Left forelimb (tissue), 1 donor: ENCODE data around the gene DOCK2.
"Not testable (repeated sequence)": the region's sequence is repeated elsewhere in the genome, so short reads cannot be mapped to it uniquely, and the experiment has no call there.

Experiments
- DNase-seq: peaks from one replicate; pipeline ENCODE4 v3.0.0-alpha.2; 2018; ENCODE audit warnings: low spot score

The DOCK2 gene

DNA sequence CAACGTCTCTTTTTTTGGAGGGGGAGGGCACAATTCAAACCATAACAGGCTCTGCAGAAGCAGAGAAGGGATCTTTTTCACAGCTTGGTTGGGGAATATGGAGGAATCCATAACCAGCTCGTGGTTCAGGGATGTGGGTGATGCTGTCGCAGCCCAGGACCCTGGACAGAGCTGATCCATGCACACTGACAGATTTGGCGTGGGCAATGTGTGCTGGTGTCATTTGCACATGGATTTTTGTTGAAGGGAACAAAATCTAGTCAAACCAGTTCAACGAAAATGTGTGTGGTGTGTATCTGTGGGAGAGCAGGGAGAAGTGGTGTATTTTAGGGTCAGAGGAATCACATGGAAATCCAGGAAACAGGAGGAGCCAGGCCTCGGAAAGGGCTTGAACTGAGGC is 4.2 kb downstream of the DOCK2 start:
- no peak for DNase-seq

DNA sequence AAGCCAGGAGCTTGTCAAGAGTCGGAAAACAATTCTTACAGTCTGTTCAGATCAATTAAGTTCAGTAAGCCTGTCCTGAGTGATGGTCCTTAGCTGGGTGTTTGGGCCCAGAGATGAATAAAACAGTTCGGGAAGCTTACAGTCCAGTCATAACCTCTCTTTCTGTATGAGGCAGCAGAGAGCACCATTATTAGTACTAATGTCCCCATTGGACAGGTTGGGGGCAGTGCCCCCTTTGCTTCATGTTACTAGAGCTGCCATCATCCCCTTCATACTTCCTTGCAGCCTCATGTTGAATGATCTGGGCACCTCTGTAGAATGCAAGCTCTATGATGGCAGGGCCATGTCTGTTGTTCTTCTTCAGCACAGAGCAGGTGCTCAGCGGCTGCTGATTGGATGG is 9.8 kb downstream of the DOCK2 start:
- no peak for DNase-seq

DNA sequence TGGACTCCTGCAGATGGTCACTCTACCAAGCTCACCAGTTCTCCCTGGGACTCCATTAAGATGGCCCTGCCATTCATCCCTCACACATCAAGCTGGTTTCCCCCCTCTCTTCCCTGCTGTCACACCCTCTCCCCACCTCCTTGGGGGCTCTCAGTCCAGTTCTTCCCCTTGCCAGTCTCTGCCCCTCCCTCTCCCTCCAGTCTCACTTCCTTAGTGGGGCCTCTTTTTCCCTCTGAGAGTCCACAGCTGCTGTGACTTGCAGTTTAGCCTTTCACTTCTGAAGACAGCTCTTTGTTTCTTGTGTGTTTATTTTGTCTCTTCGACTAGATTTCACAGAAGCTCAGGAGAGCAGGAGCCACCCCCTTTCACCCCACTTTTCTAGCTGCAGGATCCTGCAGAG is 10.5 kb downstream of the DOCK2 start:
- no peak for DNase-seq

DNA sequence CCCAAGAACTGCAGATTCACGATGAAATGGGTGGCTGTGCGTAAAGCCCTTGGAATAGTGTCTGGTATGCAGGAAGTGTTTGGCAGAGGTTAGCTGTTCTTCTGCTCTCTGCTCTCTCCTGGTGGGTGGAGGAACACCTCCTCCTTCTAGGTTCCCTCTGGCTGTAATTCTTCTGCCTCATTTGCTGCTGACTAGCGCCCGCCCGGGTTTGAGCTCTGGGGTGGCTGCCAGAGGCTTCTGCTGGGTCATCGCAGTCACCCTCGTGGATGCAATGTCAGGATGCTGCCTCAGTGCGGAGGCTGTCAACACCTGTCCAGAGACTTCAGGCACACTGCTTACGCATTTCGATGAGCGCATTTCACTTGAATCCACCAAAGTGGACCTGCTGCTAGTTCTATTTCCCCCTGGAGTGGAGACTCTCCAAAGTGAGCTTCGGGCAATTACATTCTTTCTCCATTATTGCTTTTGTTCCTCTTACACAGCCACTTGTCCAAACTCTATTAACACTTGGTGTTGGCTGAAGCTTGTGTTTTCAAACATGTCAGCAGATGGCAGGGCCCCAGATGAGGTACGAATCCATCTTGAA is 11.7 kb downstream of the DOCK2 start:
- no peak for DNase-seq

DNA sequence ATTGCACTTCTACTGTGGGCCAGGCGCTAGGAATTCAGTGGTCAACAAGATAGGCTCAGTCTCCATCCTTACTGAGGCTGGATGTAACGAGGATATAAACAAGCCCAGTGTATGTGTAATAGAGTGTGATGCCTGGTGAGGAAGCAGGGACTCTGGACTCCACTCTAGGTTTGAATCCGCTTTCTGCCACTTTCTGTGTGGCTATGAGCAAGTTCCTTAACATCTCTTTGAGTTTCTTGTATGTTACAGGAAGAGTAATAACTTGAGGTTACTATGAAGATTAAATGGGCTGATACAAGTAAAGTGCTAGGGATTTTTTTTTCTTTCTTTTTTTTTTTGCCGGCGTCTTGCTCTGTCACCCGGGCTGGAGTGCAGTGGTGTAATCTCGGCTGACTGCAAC is 12.4 kb downstream of the DOCK2 start:
- DNase-seq, result no peak

DNA sequence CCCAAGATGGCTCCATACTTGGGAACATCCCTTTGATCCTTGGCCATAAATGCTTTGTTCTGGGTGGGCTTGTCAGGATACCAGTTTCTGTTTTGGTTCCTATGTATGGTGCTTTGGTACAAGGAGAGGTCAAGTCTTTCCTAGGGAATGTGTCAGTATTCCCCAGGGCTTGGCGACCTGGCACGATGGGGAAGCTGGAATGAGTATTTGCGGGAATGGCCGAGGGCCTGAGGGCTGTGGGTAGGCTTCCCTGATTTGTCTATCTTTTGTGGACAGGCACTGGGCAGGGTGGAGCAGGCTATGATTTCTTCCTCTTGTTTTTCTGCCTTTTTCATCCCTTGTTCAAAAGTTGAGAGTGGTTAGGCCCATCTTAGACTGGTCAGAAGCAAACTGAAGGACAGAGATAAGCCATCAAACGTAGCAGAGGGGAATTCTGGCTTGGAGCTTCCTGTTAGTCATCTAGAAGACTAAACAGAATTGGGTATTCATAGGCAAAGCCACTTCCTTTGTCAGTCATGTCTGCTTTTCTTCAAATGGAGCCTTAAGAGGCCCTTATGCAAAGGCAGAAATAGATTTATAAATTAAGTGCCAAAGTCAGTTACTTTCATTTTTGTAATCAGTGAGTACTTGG is 13.7 kb downstream of the DOCK2 start:
- no peak for DNase-seq

DNA sequence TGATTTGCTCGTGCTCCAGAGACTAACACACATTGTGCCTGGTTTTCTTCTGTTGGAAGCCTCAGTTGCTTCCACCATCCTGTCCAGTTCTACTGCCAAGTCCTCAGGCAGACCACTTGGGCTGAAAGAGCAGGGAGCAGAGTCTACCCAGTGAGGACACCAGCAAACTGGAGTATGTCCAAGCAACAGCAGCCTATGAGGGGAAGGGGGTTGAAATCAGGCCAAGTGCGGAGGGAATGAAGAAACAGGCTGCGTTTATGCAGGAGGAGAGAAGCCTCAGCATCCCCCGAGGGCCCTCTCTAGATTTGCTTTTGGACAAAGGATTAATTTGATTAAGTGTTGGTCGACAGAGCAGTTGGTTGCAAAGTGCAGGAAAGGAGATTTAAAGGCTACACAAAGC is 14.5 kb downstream of the DOCK2 start:
- DNase-seq, result no peak

DNA sequence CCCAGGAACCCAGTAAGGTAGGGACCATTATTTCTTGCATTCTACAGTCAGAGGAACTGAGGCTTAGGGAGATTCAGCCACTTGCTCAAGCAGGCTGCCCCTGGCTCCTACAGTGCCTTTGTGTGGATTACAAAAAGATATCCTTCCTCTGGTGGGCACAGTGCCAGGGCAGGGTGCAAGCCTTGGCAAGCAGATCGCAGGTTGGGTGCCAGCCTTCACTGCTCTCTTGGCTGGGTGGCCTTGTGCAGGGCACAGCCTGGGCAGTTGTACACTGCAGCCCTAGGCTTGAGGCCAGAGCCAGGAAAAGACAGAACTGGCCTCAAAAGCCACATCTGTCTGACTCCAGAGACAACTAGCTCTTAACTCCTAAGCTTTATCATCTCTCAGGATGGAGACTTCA is 15.0 kb downstream of the DOCK2 start:
- DNase-seq, result no peak

DNA sequence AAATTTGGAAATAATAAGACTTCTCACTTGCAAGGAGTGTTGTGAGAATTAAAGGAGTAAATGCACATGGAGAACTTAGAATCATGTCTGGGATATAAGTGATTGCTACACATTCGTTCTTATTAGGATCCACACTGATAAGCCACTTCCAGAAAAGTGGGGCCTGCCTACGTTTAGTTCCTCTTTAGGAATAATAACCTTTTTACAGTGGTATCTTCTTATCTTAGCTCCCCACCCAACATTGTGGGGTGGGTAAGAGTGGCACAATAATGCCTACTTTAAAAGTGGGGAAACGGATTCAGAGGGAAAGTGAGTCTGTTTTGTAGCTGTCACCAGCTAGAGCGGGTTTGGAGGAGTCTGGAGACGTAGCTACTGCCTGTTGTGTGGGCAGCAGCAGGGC is 16.0 kb downstream of the DOCK2 start:
- no peak for DNase-seq

DNA sequence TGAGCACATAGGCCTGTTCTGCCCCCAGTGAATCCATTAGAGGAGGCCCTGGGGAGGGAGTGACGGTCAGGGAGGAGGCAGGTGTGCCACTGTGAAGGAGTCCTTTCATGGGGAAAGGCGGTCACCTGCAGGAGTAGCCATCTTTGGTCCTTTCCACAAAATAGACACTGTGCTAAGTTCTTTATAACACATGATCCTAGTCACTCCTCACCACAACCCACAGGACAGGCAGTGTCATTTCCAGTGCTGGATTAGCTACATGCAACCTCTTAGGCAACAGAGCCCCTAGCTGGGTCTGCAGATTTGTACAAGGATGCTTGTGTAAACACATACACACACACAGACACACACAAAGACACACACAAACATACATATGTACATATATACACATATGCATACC is 18.3 kb downstream of the DOCK2 start:
- DNase-seq, result no peak

DNA sequence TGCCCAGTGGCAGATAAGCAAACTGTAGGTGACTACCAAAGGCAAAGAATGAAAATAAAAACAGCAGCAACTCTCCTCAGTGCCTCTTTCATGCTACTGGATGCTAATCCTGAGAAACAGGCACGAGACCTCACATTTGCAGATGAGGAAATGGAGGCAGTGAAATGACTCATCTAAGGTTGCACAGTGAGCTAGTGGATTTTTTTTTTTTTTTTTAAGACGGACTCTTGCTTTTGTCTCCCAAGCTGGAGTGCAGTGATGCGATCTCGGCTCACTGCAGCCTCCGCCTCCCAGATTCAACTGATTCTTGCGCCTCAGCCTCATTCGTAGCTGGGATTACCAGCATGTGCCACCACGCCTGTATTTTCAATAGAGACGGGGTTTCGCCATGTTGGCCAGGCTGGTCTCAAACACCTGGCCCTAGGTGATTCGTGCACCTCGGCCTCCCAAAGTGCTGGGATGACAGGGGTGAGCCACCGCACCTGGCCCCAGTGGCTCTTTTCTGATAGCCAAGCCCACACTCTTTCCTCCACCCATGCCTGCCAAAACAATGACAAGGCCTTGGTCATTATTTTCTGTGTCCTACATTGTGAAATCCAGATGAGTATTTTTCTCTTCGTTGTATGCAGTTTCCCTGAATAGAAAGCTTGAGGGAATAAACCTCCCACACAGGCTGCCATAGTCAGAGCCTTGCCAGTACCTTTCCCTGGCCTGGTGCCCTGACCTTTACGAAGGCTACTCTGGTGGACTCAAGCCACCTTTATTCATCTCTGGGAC is 19.2 kb downstream of the DOCK2 start:
- DNase-seq, result no peak

DNA sequence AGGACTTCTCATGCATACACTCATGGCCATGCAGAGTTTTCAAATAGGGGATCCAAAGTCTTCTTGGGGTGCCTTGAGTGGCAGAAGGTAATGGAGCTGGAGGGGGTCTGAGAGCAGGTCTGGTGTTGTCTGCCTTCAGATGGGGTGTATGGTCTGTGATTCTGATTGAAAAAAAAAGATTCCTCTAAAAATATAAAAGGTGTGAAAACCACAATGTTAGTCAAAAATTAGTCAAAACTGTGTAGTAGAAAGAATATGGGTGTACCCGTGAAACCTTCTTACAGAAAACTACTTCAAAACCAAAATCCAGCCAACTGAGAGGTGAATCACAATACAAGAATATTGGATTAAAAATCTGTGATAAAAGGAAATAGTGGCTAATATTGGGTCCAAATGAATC is 20.1 kb downstream of the DOCK2 start:
- DNase-seq, result no peak

DNA sequence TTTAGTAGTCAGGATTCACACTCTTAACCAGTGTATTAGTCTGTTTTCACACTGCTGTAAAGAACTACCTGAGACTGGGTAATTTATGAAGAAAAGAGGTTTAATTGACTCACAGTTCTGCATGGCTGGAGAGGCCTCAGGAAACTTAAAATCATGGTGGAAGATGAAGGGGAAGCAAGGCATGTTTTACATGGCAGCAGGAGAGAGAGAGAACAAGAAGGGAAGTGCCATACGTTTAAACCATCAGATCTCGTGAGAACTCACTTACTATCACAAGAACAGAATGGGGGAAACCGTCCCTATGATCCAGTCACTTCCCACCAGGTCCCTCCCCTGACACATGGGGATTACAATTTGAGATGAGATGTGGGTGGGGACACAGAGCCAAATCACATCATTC is 25.4 kb downstream of the DOCK2 start:
- not testable (repeated sequence) for DNase-seq

DNA sequence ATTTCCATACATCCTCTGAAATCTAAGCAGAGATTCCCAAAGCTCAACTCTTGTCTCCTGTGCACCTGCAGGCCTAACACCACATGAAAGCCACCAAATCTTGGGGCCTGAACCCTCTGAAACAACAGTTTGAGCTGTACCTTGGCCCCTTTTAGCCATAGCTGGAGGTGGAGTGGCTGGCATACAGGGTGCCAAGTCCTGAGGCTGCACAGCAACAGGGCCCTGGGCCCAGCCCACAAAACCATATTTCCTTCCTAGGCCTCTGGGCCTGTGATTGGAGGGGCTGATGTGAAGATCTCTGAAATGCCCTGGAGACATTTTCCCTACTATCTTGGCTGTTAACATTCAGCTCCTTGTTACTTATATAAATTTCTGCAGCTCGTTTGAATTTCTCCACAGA is 26.5 kb downstream of the DOCK2 start:
- DNase-seq, result no peak

DNA sequence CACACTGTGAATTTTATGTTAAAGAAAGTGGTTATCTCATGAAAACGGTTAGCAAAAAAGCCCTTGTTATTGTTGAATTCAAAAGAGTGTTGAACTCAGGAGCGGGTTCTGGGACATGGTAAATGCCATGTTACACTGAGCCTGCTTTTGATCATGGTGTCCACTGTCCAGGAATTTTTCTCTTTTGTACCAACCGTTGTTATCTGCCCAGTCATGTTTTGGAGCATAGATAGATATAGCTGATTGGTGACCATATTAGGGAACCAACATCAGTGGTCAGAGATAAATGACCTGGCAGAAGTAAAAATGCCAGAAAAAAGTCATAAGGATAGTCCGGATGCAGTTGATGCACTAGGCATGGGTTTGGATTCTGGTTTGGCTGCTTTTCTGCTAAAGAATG is 29.3 kb downstream of the DOCK2 start:
- no peak for DNase-seq

DNA sequence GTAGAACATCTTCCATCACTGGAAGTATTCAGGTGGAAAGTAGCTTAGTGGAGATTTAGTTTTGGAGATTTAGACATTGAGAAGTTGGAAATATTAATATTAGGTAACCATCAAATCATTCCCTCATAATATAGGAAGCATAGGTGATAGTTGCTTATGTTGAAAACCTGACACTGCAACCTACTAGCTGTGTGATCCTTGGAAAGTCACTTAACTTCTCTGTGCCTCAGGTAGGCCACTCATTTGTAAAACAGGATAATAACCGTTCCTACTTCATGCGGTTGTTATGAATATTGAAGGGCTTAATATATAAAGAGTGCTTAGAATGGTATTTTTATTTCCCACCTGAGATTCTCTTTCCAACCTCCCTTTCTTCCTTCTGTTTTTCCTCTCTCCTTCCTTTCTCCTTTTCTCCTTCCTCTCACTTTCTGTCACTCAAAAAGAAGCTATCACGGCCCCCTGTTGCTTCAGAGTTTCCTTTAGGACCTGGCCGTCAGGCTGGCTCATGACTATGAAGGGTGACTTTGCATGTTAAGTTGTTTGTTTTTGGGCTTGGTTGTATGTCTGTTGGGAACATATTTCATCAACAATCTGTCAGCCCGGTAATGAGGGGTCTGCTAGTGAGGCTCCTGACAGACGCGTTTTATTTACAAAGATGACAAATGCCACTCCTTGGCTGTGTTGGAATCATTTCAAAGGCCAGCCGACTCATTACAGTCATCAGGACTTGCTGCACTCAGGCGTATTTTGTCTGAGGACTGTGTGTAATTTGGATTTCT is 31.0 kb downstream of the DOCK2 start:
- DNase-seq, result no peak

DNA sequence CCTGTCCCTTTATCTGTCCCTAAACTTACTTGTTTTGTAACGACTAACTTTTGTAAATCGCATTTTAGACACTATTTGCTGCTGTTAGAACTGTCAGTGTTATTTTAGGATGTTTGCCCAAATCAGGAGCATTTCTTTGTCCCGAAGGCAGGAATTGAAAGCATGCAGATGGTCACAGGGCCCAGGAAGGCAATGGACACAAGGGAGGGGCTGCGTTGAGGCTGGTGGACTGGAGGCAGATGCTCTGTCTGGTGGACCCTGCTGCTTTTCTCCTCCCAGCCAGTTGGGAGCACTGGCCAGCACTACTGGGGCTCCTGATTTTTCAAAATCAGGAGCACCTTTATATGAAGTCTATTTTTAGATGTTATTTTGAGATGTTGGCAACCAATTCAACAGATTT is 31.7 kb downstream of the DOCK2 start:
- no peak for DNase-seq

DNA sequence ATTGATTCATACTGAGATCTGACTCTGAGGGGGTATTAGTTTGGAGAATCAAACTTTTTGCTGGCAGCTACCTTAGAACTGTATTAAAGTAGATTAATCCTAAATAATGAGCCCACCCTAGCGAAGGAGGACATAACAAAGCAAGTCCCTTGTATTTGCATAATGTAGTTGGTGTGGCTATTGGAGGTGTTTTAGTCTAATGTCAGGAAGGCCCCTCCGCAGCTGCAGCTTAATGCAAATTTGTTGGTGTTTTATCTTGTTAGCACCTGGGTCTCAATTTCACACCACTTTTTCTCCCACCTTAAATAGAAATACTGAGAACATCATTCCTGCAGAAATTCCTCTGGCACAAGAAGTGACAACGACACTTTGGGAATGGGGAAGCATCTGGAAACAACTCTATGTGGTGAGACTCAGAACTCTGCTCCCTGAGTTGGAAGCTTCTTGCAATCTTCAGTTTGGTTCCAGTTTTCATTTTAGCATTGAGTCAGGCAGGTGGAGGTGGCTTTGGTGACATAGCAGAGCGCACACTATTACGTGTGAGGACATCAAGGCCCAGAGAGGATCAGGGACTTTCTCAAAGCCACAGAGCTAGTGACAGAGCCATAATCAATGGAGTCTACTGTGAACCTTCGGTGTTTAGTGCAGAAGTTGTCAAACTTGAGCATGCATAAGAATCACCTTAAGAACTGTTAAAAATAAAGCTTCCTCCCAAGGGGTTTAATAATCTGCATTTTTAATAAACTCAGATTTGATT is 33.9 kb downstream of the DOCK2 start:
- DNase-seq, result no peak

DNA sequence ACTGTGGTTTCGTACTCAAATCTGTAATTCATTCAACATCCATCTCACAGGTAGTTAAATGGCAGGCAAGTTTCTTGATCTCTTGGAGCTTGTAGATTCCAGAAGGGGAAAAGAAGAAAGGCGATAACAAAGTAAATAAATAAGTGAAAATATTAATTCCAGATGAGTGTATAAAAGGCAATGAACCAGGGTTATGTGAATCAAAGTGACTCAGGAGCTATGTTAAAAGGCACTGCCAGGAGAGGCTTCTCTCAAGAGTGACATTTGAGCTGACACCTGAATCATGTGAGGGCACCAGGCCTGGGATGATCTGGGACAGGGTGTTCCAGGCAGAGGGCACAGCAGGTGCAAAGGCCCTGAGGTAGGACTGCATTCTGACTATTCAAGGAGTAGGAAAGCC is 45.0 kb downstream of the DOCK2 start:
- no peak for DNase-seq

DNA sequence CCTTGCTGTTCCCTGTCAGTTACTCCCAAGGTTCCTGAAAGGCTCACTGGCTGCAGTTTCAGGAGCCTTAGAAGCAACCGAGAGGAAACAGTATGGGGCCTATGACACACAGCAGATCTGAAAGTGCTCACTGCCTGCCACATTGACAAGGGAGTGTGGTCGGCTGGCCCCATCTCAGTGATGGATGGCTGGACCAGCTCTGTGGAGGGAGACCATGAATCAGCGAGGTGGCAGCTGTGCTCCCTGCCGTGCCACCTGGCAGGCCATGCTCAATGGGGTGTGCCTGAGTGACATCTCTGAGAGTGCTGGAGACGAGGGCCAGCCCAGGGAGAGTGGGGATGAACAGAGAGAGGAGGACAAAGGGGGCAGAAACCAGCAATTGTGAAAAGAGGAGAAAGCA is 49.1 kb downstream of the DOCK2 start:
- DNase-seq, result no peak

DNA sequence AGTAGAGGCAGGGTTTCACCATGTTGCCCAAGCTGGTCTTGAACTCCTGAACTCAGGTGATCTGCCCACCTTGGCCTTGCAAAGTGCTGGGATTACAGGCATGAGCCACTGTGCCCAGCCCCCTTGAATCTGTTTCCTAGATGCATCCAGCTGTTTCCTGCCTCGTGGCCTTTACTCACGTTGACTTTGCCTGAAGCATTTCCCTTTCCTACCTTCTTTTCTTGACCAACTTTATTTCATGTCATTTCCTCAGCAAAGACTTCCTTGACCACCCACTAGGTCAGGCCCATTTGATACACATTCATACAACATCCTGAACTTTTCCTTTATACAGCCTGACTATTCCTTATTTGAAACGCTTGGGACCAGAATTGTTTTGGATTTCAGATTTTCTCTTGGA is 51.0 kb downstream of the DOCK2 start:
- DNase-seq, result no peak

DNA sequence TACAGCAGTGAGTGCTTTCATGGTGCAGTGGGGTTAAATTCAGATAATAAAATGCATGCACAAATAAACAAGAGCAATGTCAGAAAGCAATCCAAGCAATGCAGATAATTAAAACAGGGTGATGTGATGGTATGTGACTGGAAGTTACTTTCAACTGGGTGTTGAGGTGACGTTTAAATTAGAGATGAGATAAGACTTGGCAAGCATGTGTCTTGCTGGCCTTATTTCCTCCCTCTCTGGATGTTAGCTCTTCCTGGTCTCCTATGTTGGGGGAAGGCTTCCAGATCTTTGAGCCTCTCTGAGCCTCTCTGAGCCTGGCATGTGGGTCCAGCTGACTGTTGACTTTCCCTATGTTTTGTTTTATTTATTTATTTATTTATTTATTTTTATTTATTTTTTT is 54.4 kb downstream of the DOCK2 start:
- no peak for DNase-seq
